ENCODE measurements around the gene ASB18. TPM values are rescaled to one million over a fixed set of nuclear protein-coding genes. Genes with fewer than 3 reads are reported as not detected.

Gene ASB18
- total and polyA plus RNA-seq, 2 of the 4 experiments (the other 2 are of a cell fraction) = not detected

- Histone ChIP-seq H3K79me1 (ENCODE audit: low read depth in 1 of 2, low read length in 2 of 2) (no peaks in the 10 kb centered on the region), H3K36me3 (ENCODE audit: control insufficient read depth, insufficient read depth, low read length) (no peaks in the 10 kb centered on the region), H2BK120ac (ENCODE audit: low read depth, low read length) (no peak overlapping the region), H3K4me1 (ENCODE audit: control insufficient read depth, insufficient read depth, low read length) (no peaks in the 10 kb centered on the region), H4K91ac (ENCODE audit: insufficient read depth, low read depth, low read length) (no peak overlapping the region), H3K18ac (ENCODE audit: low read depth, low read length) (no peak overlapping the region), H4K20me1 (ENCODE audit: insufficient read depth, low read length) (no peaks in the 10 kb centered on the region), H3K4me2 (ENCODE audit: low read depth, low read length) (no peak overlapping the region), H2AK5ac (ENCODE audit: low read depth, low read length) (no peak overlapping the region), H2BK20ac (ENCODE audit: low read depth, low read length) (no peak overlapping the region), H3K27me3 (ENCODE audit: control insufficient read depth, insufficient read depth, low read length) (peaks cover 22% of the 10 kb centered on the region), H3K9me1 (ENCODE audit: insufficient read depth, low read length) (no peaks in the 10 kb centered on the region), H3K9me3 (ENCODE audit: control insufficient read depth, insufficient read depth, low read length) (no peaks in the 10 kb centered on the region; the same call in 1 of the 2 replicates), H4K5ac (ENCODE audit: low read depth, low read length) (no peak overlapping the region), H3K4ac (ENCODE audit: low read depth, low read length) (no peak overlapping the region), H3K23ac (ENCODE audit: low read depth, low read length) (no peak overlapping the region), H2AFZ (replicated peaks; ENCODE audit: low read length, poor library complexity) (peak overlapping the region; percentile 43), H2AK9ac (replicated peaks; ENCODE audit: low read depth, low read length, poor library complexity) (no peak overlapping the region), H3K27ac (ENCODE audit: insufficient read depth, low read length) (no peak overlapping the region), H2BK15ac (ENCODE audit: low read depth, low read length) (no peak overlapping the region), H3K4me3 (ENCODE audit: insufficient read depth, low read depth, low read length) (no peak overlapping the region), H3K14ac (replicated peaks; ENCODE audit: low read depth, low read length) (no peak overlapping the region), H2BK5ac (ENCODE audit: low read depth, low read length, poor library complexity, severe bottlenecking) (no peak overlapping the region), H3K9ac (ENCODE audit: low read depth, low read length) (no peak overlapping the region), H4K8ac (ENCODE audit: low read depth in 2 of 2, low read length in 2 of 2) (no peak overlapping the region), H3K56ac (ENCODE audit: extremely low read depth, insufficient read depth, low read length) (no peak overlapping the region)
- in situ Hi-C loops (cut with MboI; ENCODE audit: low sequenced_read_pairs) (no loop called here), intact Hi-C loops (cut with micrococcal nuclease) (no loop called here), dilution Hi-C loops (cut with HindIII; ENCODE audit: low sequenced_read_pairs, unreplicated experiment) (no loop called here)
- DNase-seq (no peak), ATAC-seq (ENCODE audit: low read depth) (no peak)
- POLR2A ChIA-PET (ENCODE audit: unreplicated experiment) = no interaction called here
- no TSS peak for BruUV-seq (replicated peaks)
- TF ChIP-seq RAD21 (IDR thresholded peaks at IDR 0.05; ENCODE audit: low read length) (no peak), SMC3 (IDR thresholded peaks at IDR 0.05; ENCODE audit: low read depth, low read length) (no peak), MXI1 (IDR thresholded peaks at IDR 0.05; ENCODE audit: borderline replicate concordance, low read depth, low read length) (no peak), CEBPB (IDR thresholded peaks at IDR 0.05; ENCODE audit: low read depth, low read length) (no peak), RCOR1 (IDR thresholded peaks at IDR 0.05; ENCODE audit: insufficient replicate concordance, low read length) (no peak), CHD1 (IDR thresholded peaks at IDR 0.05; ENCODE audit: low read depth, low read length) (no peak), FOS (IDR thresholded peaks at IDR 0.05; ENCODE audit: low read depth, low read length) (no peak), ELK1 (IDR thresholded peaks at IDR 0.05; ENCODE audit: borderline replicate concordance, low read depth, low read length) (no peak), NFE2L2 (IDR thresholded peaks at IDR 0.05; ENCODE audit: low read depth, low read length) (no peak), MAFK (IDR thresholded peaks at IDR 0.05; ENCODE audit: low read depth, low read length) (no peak), BHLHE40 (IDR thresholded peaks at IDR 0.05; ENCODE audit: low read depth, low read length) (no peak), USF2 (IDR thresholded peaks at IDR 0.05; ENCODE audit: low read depth, low read length) (no peak), RFX5 (IDR thresholded peaks at IDR 0.05; ENCODE audit: low read depth, low read length) (no peak), MAZ (IDR thresholded peaks at IDR 0.05; ENCODE audit: borderline replicate concordance, low read depth, low read length) (no peak)
- 28% methylated on average over 62 of the region's 92 CpGs; no CpG with 5 or more reads in 1 of the 2 experiments for WGBS, 2 experiments (ENCODE audit: extremely low coverage in 2 of 2, insufficient read length in 1 of 2)
- CTCF ChIA-PET = interaction anchor here (0.9 kb wide), 1 partner anchor 18 kb away, joined by 4 read pairs; no protein-coding TSS in a partner anchor
These were observed 49.7 kb downstream of the ASB18 start for GRCh38 chr2:236214376-236214995.
